ENCODE measurements around the gene CHST10.

The CHST10 gene

GRCh38 chr2:100413571-100413970, 3.9 kb downstream of the CHST10 start:
- no peak for DNase-seq

- no peak for DNase-seq
Measured at GRCh38 chr2:100412881-100413321, 4.6 kb downstream of the CHST10 start.

- DNase-seq, result no peak
Measured at GRCh38 chr2:100412466-100412865, 5.0 kb downstream of the CHST10 start.

GRCh38 chr2:100411841-100412292, 5.6 kb downstream of the CHST10 start:
- no peak for DNase-seq

GRCh38 chr2:100409975-100410647, 7.4 kb downstream of the CHST10 start:
- DNase-seq, result no peak

DNA sequence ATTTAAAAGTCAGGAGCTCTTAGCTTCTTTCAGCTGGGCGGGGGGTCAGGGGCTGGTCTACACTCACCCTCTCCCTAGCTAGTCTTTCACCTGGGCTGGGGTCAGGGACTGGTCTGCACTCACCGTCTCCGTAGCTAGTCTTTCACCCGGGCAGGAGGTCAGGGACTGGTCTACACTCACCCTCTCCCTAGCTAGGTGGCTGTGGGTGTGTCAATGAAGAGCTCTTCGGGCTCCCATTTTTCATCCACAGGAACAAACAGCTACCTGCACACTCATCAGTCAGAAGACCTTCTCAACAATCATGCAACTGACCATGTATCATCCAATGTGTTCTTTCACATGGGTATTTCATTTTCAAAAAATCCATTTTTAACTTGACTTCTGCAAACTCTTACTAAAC, 8.0 kb downstream of the CHST10 start:
- no peak for DNase-seq

DNA sequence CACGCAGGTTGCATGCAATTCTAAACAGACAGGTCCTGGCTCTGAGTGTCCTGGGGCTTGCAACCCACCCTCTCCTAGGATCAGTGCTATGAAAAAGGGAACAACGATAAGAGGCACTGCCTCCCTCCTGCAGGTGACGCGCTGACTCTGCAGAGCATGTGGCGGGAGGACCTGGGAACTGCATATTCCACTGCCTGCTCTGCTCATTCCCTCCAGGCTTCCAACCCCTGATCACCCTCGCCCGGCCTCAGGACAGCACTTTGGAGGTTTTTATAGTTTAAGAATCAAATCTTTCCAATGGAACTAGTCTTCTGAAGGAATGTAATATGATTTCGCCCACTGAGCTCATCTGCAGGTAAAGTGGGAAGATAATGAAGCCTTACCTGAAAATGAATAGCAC, 8.5 kb downstream of the CHST10 start:
- no peak for DNase-seq

GRCh38 chr2:100408104-100408503, 9.4 kb downstream of the CHST10 start:
- DNase-seq, result no peak

DNA sequence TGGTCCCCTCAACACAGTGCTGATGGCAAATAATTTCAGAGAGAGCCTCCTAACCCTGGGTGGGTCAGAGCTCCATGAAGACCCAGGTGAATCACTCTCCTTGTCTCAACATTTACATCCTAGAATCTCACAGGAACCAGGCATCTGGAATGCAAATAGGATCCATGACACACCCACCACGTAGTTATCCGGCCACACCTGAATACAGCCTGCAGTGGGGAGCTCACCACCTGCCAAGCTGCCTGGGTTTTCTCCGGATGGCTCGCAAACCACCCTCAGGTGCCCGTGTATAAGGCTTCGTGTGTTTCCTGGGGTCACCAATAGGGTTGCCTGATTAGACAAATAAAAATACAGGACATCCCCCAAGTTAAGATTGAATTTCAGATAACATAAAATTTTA, 9.9 kb downstream of the CHST10 start:
- DNase-seq, result no peak

- no peak for DNase-seq
Measured at GRCh38 chr2:100407073-100407472, 10.4 kb downstream of the CHST10 start.

DNA sequence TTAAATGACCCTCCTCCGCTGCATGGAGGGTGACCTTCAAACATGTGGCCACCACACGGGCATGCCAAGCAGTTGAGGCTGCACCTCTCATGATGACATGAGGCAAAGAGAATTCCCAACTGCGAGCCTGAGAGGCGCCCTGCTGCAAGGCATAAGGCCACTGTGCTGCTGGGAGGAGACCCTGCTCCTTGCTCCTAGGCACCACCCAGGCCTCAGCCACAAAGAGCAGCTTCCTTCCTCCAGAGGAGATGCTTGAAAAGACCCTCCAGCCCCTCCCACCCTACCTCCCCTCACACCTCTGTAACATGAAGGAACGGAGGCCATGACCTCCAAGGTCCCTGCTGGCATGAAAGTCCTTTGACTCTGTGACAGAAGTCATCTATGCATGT, 11.4 kb downstream of the CHST10 start:
- DNase-seq, result no peak

DNA sequence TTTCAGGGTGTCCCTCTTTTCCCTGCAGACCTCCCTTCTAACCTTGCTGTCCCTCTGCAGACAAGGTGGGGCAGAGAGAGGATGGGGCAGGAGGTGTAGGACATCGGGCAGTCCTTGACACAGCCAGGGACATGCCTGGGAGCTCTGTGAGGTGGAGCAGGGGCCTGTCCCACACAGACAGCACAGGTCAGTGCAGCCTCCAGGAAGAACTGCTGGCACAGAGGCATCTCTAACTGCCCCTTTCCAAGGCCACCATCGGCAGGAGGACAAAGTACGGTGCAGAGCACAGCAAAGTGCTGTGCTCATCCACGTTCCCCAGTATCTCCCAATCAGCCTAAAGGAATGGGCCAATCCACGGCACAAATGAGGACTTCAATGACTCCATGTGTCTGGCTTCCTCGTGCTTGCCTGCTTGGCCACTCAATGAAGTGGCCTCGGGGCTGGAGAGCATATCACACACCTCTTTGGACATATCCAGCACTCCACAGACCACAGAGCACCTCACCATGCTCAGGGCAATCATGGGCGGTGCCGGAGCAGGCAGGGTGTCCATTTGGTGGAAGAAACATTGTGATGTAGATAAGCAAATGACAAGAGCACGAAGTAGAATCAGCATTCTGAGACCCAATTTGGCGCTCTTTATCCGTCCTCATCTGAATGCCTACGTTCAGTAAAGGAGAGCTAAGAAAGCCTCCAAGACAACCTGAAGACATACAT, 11.9 kb downstream of the CHST10 start:
- DNase-seq, result no peak

GRCh38 chr2:100404411-100404810, 13.1 kb downstream of the CHST10 start:
- no peak for DNase-seq

GRCh38 chr2:100403722-100404121, 13.7 kb downstream of the CHST10 start:
- no peak for DNase-seq

- DNase-seq, result no peak
Measured at GRCh38 chr2:100401268-100401667, 16.2 kb downstream of the CHST10 start.

GRCh38 chr2:100399714-100400113, 17.8 kb downstream of the CHST10 start:
- DNase-seq, result no peak

- DNase-seq, result no peak
Measured at GRCh38 chr2:100397976-100398375, 19.5 kb downstream of the CHST10 start.

DNA sequence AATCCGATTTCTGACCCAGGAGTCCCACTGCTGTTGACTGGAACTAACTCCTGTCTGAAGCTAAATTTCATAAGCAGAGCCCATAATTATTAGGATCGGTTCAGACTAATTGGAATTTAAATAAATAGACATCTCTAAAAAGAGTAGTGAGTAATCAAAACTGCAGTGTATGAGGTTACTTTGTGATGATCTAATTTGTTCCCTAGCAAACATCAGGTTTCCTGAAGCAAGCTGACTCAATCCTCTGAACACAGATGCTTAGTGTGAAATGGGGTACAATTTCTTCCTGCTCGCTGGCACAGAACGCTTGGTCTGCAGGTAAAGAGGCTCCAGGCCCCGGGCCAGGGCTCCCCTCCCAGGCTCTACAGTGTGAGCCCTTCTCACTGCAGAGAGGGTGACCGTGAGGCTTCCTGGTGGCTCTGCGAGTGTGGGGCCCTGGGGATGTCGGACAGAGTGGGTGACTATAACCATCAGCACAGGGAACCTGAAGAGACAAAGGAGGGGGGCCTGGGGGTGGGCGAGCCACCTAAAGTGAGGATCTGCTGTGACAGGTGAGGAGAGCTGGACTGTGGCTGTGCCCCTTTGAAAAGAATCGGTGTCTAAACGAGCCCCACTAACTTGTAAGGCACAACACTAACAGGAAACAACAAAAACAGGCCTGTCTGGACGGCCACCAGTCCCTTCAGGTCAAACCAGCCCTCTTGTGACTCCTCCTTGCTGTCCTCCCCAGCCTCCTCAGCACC, 20.2 kb downstream of the CHST10 start:
- DNase-seq, result no peak

DNA sequence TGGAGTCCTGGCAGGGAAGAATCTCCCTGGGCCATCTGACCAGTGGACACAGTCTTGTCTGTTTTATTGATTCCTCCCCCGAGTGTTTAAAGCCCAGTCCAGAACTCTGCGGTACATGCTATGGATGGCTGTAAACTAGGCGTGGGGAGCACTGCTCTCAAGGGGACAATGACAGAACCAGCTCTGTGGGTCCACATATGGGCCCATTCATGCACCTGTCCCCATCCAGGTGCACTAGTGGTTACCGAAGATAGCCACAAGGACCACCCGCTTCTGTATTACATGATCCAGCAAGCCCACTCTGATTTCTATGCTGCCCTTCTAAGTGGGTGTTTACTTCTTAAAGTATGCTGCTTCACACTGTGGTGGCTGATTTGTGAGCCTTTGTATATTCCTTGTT, 21.0 kb downstream of the CHST10 start:
- no peak for DNase-seq

GRCh38 chr2:100395532-100396350, 21.7 kb downstream of the CHST10 start:
- DNase-seq, result no peak

GRCh38 chr2:100394111-100394641, 23.3 kb downstream of the CHST10 start:
- DNase-seq, result no peak

DNA sequence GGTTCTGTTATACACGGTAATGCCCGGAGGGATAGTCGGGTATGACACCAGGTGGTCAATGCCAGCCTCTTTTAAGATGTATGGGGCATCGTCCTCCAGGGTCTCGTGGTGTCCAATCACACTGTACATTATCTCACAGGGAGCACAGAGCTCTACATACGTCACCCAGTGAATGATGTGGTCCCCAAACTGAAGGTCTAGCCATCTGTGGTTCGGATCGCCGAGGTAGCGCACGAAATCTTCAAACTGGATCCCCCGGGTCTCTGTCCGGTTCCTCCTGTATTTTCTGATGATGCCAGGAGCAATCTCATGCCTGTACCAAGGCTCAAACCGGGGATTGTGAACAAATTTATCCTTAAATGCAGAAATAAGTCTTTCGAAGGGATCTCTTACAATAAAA, 24.1 kb downstream of the CHST10 start:
- no peak for DNase-seq

GRCh38 chr2:100392715-100393114, 24.8 kb downstream of the CHST10 start:
- no peak for DNase-seq

Measured in fibroblast of upper back skin (primary cell).